IPS-18a (cell line): ENCODE results near the gene HOXD11.

ENCODE experiments used
- H3K27ac ChIP-seq: one replicate; pipeline ENCODE4 v1.5.1; 2013; ENCODE audit warnings: low read length
- H3K27me3 ChIP-seq: one replicate; pipeline ENCODE4 v1.6.1; 2013; ENCODE audit warnings: mild to moderate bottlenecking, low read length; ENCODE audit not compliant: control insufficient read depth, insufficient read depth
- H3K36me3 ChIP-seq: one replicate; pipeline ENCODE4 v1.6.1; 2013; ENCODE audit warnings: low read depth, low read length; ENCODE audit not compliant: control insufficient read depth
- H3K4me1 ChIP-seq: one replicate; pipeline ENCODE4 v1.6.1; 2013; ENCODE audit warnings: low read depth, low read length; ENCODE audit not compliant: control insufficient read depth
- H3K4me3 ChIP-seq: one replicate; pipeline ENCODE4 v1.5.1; 2013; ENCODE audit warnings: low read length
- H3K9ac ChIP-seq: one replicate; pipeline ENCODE4 v1.6.1; 2013; ENCODE audit warnings: mild to moderate bottlenecking, low read length, moderate library complexity
- H3K9me3 ChIP-seq: one replicate; pipeline ENCODE4 v1.6.1; 2013; ENCODE audit warnings: low read depth, low read length; ENCODE audit not compliant: control insufficient read depth

The HOXD11 gene

GRCh38 chr2:176122683-176123410 lies 15.8 kb downstream of the HOXD11 start, which contains the start of gene HOXD9:
Gene HOXD9 (plus strand): TSS chr2:176122719. CDS start chr2:176122769, 50 bp downstream.
- Histone ChIP-seq H3K36me3 (no peaks in the 10 kb centered on the region), H3K9me3 (peaks cover 8% of the 10 kb centered on the region), H3K27ac (no peak within 1 kb of the TSS), H3K27me3 (peaks cover 100% of the 10 kb centered on the region), H3K9ac (no peak within 1 kb of the TSS), H3K4me3 (peak within 1 kb of the TSS; percentile 24), H3K4me1 (peaks cover 5% of the 10 kb centered on the region)

- Histone ChIP-seq H3K4me3 (no peak overlapping the region), H3K9me3 (peaks cover 8% of the 10 kb centered on the region), H3K27ac (no peak overlapping the region), H3K36me3 (no peaks in the 10 kb centered on the region), H3K27me3 (peaks cover 100% of the 10 kb centered on the region), H3K4me1 (peaks cover 8% of the 10 kb centered on the region), H3K9ac (no peak overlapping the region)
These were observed 16.5 kb downstream of the HOXD11 start for GRCh38 chr2:176123411-176124109.

GRCh38 chr2:176124110-176124946 lies 17.2 kb downstream of the HOXD11 start:
- Histone ChIP-seq H3K4me1 (peaks cover 9% of the 10 kb centered on the region), H3K27ac (no peak overlapping the region), H3K27me3 (peaks cover 100% of the 10 kb centered on the region), H3K4me3 (no peak overlapping the region), H3K36me3 (no peaks in the 10 kb centered on the region), H3K9me3 (peaks cover 8% of the 10 kb centered on the region), H3K9ac (no peak overlapping the region)

DNA sequence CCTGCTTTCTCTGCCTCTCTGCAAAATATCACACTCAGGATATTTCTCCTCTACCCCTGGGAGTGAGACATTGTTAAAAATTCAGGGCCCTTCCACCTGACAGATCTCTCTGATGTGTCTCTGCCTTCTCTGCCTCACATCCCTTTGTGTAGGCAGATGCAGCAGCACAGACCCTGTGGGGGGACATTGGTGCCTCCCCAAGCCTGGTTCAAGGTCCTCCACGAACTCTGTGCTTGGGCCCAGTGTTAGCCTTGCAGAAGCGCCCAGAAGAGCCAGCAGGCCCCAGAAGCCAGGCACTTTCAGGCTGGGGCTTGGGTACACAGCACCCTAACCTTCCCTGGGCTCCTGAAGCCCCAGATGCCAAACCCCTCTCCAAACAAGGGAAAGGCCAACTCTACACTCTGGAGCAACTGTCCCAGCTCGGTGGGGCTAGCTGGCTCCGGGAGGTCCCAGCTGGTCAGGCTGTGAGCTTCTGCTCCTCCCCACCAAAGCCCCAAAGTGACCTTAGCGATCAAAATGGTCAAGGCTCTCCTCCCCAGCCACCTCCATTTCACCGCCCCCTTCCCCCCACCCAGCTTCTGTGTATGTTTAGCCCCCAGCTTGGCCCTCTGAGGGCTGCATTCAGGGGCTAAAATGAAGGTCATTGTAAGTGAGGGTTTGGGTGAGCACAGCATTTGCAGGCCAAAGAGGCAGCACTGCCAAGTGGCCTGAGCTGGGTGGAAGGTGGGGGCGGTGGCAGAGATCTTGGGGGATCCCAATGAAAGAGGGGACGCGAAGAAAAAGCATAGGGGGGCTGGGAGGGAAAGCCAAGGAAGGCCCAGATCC lies 18.1 kb downstream of the HOXD11 start:
- H3K36me3 ChIP-seq, result no peaks in the 10 kb centered on the region
- H3K9ac ChIP-seq, result no peak overlapping the region
- peaks cover 8% of the 10 kb centered on the region for H3K9me3 ChIP-seq
- H3K27me3 ChIP-seq, result peaks cover 100% of the 10 kb centered on the region
- no peak overlapping the region for H3K4me3 ChIP-seq
- H3K4me1 ChIP-seq, result peaks cover 9% of the 10 kb centered on the region
- no peak overlapping the region for H3K27ac ChIP-seq

GRCh38 chr2:176125772-176126054 lies 18.6 kb downstream of the HOXD11 start:
- Histone ChIP-seq H3K9me3 (peaks cover 5% of the 10 kb centered on the region), H3K27me3 (peaks cover 100% of the 10 kb centered on the region), H3K27ac (no peak overlapping the region), H3K9ac (no peak overlapping the region), H3K4me3 (no peak overlapping the region), H3K36me3 (no peaks in the 10 kb centered on the region), H3K4me1 (peaks cover 9% of the 10 kb centered on the region)

- Histone ChIP-seq H3K9me3 (no peaks in the 10 kb centered on the region), H3K27ac (no peak overlapping the region), H3K4me1 (peaks cover 4% of the 10 kb centered on the region), H3K27me3 (peaks cover 100% of the 10 kb centered on the region), H3K36me3 (no peaks in the 10 kb centered on the region), H3K9ac (no peak overlapping the region), H3K4me3 (no peak overlapping the region)
These were observed 20.1 kb downstream of the HOXD11 start for GRCh38 chr2:176126929-176127773.

DNA sequence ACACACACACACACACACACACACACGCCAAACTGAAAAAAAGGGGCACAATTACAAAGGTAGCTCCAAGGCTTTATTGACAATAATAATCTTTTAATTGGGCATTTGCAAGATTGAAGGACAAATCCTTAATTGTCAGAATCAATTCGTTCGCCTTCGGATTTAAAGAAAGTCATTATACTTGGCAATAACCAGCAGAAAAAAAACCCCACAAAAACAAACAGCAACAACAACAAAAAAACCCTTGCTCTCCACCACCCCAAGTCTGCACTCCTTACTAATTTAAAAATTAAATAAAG lies 20.6 kb downstream of the HOXD11 start:
- no peaks in the 10 kb centered on the region for H3K9me3 ChIP-seq
- H3K4me1 ChIP-seq, result peaks cover 4% of the 10 kb centered on the region
- H3K9ac ChIP-seq, result no peak overlapping the region
- peaks cover 100% of the 10 kb centered on the region for H3K27me3 ChIP-seq
- H3K4me3 ChIP-seq, result peak overlapping the region; percentile 10
- H3K27ac ChIP-seq, result no peak overlapping the region
- H3K36me3 ChIP-seq, result no peaks in the 10 kb centered on the region

DNA sequence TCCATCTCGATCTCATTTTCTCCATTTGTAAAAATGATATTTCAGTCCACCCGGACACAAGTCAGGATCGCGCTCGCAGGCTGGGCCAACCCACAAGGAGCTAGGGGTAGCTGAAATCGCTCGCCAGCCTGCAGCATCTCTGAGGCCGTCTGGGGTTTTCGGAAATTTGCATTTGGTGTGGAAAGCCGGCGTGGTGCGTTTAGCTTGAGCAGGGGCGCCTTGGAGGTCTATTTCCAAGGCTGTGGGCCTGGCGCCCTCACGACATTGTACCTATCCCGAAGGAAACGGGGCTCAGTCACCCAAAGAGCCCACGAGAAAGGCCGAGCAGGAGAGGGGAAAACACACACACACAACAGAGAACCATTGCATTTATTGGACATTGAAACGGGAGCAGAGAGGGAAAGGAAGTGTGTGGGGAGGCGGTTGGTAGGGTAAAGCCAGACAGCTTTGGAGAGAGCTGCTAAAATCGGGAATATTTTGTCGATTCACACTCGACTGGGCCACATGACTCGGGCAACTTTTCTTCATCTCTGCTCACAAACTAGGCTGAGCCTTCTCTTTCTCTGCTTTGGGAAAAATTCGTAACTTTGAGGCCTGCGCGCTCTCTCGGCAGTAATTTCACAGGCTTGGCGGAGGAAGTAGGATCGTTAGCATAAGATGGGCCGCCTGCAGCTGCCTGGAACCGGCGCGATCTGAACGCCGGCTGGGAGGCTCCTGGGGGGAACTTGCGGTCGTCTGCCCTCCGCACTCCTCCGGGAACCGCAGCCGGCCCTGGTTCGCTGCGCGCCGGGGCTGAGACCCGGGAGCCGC lies 21.3 kb downstream of the HOXD11 start:
- Histone ChIP-seq H3K4me1 (peaks cover 4% of the 10 kb centered on the region), H3K36me3 (no peaks in the 10 kb centered on the region), H3K4me3 (peak overlapping the region; percentile 10), H3K9me3 (no peaks in the 10 kb centered on the region), H3K27me3 (peaks cover 100% of the 10 kb centered on the region), H3K9ac (no peak overlapping the region), H3K27ac (no peak overlapping the region)

GRCh38 chr2:176128982-176129796 lies 22.1 kb downstream of the HOXD11 start, which contains the start of gene HOXD8:
Gene HOXD8 (plus strand): TSS chr2:176129705. CDS start chr2:176130367, 662 bp downstream.
- Histone ChIP-seq H3K27me3 (peaks cover 100% of the 10 kb centered on the region), H3K4me1 (peaks cover 4% of the 10 kb centered on the region), H3K9me3 (no peaks in the 10 kb centered on the region), H3K4me3 (peak within 1 kb of the TSS; percentile 10), H3K9ac (no peak within 1 kb of the TSS), H3K36me3 (no peaks in the 10 kb centered on the region), H3K27ac (no peak within 1 kb of the TSS)
